Activated naive CD8-positive, alpha-beta T cell treated with anti-CD3 and anti-CD28 coated beads, Interleukin-2, amount 50 U/mL, for 24 hours (primary cell): ENCODE results near the gene BPIFB6.

Experiments
- ATAC-seq: fragments of 150-1000 bp; cut with Tn5 transposase; one replicate; pipeline ENCODE4 v1.10.0; 2021
- DNase-seq: peaks from one replicate; pipeline ENCODE4 v3.0.0; 2021
- H3K27ac Mint-ChIP-seq: one replicate; pipeline ENCODE4 v1.8.0; 2021; ENCODE audit warnings: mild to moderate bottlenecking, mixed read lengths
- H3K27me3 Mint-ChIP-seq: one replicate; pipeline ENCODE4 v1.8.0; 2021; ENCODE audit warnings: mixed read lengths
- H3K36me3 Mint-ChIP-seq: one replicate; pipeline ENCODE4 v1.8.0; 2021; ENCODE audit warnings: low read depth, mixed read lengths
- H3K4me1 Mint-ChIP-seq: one replicate; pipeline ENCODE4 v1.8.0; 2021; ENCODE audit warnings: mixed read lengths
- H3K4me3 Mint-ChIP-seq: one replicate; pipeline ENCODE4 v1.8.0; 2021; ENCODE audit warnings: mild to moderate bottlenecking, moderate library complexity, mixed read lengths
- H3K9me3 Mint-ChIP-seq: one replicate; pipeline ENCODE4 v1.8.0; 2021; ENCODE audit warnings: mixed read lengths

Gene BPIFB6

DNA sequence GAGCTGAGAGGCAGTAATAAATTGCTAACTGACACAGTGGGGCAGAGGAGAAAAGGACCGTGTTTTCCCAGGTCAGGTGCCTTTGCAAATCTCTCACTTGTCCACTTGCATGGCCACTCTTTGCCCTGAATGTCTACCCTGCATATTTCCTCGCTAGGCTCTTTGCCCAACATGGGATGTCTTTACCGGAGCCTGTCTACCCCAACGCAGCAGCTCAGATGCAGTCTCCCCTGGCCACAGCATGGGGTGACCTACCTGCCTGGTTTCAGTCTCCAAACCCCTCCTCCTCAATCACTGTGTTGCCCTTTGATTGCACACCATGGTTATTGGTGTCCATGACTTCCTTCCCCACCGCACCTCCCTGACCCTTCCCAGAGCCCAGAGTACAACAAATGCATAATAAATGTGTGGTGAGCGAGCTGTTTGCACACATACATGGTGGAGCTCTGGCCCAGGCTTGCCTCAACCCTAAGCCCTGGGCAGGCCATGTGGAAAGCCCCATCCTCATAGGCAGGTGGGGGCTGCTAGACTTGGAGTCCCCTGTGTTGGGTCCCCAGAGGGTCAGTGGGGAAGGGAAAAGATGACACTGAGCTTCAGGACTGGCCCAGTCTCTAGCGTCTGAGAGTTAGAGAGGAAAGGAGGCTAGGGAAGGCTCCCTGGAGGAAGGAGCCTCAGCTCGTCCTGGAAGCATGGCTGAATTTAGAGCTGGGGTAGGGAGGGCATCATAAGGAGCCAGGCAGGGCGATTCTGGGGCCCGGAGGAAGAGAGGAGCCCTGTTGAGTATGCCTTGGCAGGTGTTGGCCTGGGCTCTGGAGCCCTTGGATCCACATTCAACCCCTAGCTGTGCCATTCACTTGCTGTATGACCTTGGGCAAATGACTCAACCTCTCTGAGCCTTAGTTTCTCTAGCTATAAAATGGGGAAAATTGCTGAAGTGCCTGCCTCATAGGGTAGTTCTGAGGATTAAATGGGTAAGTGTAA is 4.4 kb upstream of the BPIFB6 start:
- no peak overlapping the region for H3K4me3 Mint-ChIP-seq
- no peaks in the 10 kb centered on the region for H3K9me3 Mint-ChIP-seq
- H3K4me1 Mint-ChIP-seq = no peaks in the 10 kb centered on the region
- no peaks in the 10 kb centered on the region for H3K27me3 Mint-ChIP-seq
- H3K36me3 Mint-ChIP-seq = no peaks in the 10 kb centered on the region
- DNase-seq (no peak), ATAC-seq (no peak)
- no peak overlapping the region for H3K27ac Mint-ChIP-seq

DNA sequence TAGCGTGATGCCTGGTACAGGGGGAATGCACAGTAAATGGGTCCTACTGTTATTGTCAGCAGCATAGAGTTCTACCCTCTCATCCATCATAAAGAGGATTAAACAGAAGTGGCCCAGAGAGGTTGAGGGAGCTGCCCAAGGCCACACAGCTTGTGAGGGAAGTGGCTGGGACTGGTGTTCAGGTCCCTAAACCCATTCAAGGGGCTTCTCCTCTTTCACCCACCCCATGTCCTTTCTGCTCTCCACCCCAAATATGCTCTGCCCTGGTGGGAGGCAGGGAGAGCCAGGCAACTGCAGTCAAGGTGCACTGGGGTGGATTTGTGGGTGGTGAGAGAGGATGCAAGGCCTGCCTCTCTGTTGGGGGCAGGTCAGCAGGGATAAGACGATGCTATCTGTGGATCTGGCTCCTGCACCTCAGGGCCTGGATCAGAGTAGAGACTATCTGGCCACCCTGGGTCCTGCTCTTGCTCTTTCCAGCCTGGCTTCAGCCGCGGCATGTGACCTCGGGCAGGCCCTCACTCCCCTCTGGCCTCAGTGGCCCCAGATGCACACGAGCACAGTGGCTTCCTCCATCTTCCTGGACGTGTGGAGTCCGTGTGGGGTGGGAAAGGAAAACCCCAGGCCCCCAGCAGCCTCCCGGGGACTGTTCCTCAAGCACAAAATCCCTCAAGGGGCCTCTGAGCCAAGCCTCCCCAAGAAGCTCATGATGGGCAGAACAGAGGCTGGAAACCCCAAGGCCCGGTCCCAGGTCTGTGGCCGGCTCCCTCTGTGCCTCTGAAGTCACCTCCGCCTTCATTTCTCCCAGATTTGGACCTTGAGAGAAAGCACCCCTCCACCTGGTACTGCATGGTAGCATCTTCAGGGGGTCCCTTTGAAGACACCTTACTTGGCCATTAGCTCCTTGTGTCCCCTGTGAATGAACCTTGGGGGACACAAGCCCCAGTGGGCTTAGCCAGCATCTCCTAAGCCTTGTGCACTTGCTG is 3.4 kb upstream of the BPIFB6 start:
- Mint-ChIP-seq H3K4me3 (no peak overlapping the region), H3K27me3 (no peaks in the 10 kb centered on the region), H3K9me3 (no peaks in the 10 kb centered on the region), H3K4me1 (no peaks in the 10 kb centered on the region), H3K27ac (no peak overlapping the region), H3K36me3 (no peaks in the 10 kb centered on the region)
- DNase-seq = no peak
- no peak for ATAC-seq

DNA sequence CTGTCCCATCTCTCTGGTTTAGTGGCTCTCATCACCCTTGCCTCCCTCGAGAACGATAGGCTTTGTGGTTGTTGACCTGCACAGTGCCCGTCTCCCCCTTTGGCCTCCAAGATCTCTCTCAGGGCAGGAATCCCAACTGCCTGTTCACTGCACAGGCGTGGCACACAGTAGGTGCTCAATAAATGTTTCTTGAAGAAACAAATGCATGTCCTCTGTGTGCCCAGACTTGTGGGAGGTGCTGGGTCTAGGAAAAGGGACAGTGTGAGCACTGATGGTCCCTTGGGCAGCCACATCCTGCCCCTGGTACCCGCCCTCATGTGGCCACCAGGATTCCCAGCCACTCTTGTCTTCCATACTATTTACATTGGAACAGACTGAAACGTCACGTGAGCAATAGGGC is 2.6 kb upstream of the BPIFB6 start:
- no peak overlapping the region for H3K4me3 Mint-ChIP-seq

DNA sequence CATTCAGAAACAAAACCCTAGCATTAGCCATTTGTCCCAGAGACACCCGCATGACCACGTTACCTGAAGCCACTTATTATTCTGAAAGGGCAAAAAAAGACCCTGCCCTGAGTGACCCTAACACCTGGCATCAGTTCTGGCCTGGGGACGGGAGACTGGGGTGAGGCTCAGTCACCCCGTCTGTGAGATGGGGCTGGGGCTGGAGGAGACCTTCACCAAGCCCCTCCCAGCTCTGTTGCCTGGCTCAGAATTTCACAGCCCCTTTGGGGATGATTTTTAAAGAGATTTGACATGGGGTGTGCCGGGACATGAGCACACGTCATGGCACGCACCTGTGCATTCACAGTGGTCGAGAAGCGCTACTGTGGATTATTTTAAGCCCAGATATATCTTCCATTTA is 1.4 kb upstream of the BPIFB6 start:
- Mint-ChIP-seq H3K27ac (no peak overlapping the region), H3K27me3 (no peaks in the 10 kb centered on the region), H3K36me3 (no peaks in the 10 kb centered on the region), H3K4me3 (no peak overlapping the region), H3K9me3 (no peaks in the 10 kb centered on the region), H3K4me1 (no peaks in the 10 kb centered on the region)
- ATAC-seq (no peak), DNase-seq (no peak)

More for the DNA sequence above, 2.6 kb upstream of the BPIFB6 start:
- ATAC-seq = no peak
- Mint-ChIP-seq H3K27me3 (no peaks in the 10 kb centered on the region), H3K36me3 (no peaks in the 10 kb centered on the region), H3K27ac (no peak overlapping the region), H3K9me3 (no peaks in the 10 kb centered on the region), H3K4me1 (no peaks in the 10 kb centered on the region)
- DNase-seq = no peak

DNA sequence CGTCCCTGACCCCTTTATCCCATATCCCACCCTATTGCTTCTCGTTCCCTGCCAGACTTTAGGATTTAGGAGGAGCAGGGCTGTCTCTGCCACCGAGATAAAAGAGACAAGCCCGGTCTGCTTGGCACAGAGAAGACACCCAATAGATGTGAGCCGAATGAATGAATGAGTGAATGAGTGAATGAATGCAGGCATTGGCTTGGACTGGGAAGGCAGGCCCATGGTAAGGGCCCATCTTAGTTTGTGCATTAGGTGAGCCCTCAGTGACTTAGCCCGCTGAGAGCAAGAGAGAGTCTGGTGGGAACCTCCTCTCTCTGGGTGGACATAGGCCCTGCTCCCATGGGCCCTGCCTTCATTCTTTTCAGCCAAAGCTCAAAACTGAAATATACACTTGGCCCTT is 879 bp upstream of the BPIFB6 start:
- H3K9me3 Mint-ChIP-seq = no peaks in the 10 kb centered on the region
- H3K27ac Mint-ChIP-seq = no peak overlapping the region
- no peaks in the 10 kb centered on the region for H3K36me3 Mint-ChIP-seq
- no peak for ATAC-seq
- H3K4me3 Mint-ChIP-seq = no peak overlapping the region
- no peaks in the 10 kb centered on the region for H3K4me1 Mint-ChIP-seq
- DNase-seq = no peak
- H3K27me3 Mint-ChIP-seq = no peaks in the 10 kb centered on the region

DNA sequence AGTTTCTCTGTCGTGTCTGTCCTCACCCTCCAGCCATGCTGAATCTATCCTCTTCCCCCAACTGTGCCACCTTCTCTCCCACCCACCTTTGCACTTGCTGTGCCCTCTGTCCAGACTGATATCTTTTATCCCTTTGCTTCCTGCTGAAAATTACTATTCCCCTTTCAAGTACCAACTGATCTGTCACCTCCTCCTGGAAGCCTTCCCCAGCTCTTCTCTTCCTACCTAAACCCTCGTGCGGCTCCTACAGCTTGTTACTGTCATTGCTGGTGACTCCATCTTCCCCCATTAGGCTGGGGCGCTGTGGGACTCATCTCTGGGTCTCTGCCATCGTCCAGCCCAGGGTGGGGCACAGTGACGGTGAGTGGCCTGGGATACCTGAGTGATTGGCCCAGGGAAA is 1.1 kb downstream of the BPIFB6 start:
- H3K27ac Mint-ChIP-seq = no peak overlapping the region
- H3K36me3 Mint-ChIP-seq = no peaks in the 10 kb centered on the region
- H3K9me3 Mint-ChIP-seq = no peaks in the 10 kb centered on the region
- ATAC-seq (no peak), DNase-seq (no peak)
- H3K27me3 Mint-ChIP-seq = no peaks in the 10 kb centered on the region
- no peaks in the 10 kb centered on the region for H3K4me1 Mint-ChIP-seq
- H3K4me3 Mint-ChIP-seq = no peak overlapping the region

DNA sequence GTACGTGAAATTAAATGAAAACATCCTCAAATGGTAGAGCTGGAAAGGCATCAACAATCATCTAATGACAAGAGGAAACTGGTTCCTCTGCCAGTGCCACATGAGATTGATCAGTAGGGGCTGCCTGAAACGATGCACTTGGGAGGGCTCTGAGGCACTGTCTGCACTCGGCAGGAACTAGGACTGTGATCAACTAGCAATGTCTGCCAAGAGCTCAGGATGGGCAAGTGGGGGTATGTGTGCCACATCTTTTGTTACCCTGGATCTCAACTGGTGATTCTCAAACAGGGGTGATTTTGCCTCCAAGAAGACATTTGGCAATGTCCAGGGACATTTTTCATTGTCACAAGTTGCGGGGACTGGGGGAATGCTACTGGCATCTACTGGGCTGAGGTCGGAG is 1.9 kb downstream of the BPIFB6 start:
- no peaks in the 10 kb centered on the region for H3K9me3 Mint-ChIP-seq
- no peaks in the 10 kb centered on the region for H3K4me1 Mint-ChIP-seq
- no peak overlapping the region for H3K4me3 Mint-ChIP-seq
- no peak overlapping the region for H3K27ac Mint-ChIP-seq
- no peaks in the 10 kb centered on the region for H3K36me3 Mint-ChIP-seq
- no peak for ATAC-seq
- no peak for DNase-seq
- no peaks in the 10 kb centered on the region for H3K27me3 Mint-ChIP-seq

DNA sequence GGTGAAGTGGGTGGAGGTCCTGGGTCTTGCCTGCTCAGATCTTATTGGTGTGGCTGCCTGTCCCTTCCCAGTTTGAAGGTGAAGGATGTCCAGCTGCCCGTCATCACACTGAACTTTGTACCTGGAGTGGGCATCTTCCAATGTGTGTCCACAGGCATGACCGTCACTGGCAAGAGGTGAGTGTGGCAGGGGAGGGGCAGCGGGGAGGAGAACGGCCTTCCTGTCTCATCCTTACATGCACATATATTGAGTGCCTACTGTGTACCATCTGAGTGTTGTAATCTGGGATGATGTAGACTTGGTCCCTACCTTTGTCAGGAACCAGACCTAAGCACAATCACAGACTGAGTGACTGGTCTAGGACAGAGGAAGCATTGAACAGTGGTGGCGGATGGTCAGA is 2.7 kb downstream of the BPIFB6 start:
- ATAC-seq = no peak

DNA sequence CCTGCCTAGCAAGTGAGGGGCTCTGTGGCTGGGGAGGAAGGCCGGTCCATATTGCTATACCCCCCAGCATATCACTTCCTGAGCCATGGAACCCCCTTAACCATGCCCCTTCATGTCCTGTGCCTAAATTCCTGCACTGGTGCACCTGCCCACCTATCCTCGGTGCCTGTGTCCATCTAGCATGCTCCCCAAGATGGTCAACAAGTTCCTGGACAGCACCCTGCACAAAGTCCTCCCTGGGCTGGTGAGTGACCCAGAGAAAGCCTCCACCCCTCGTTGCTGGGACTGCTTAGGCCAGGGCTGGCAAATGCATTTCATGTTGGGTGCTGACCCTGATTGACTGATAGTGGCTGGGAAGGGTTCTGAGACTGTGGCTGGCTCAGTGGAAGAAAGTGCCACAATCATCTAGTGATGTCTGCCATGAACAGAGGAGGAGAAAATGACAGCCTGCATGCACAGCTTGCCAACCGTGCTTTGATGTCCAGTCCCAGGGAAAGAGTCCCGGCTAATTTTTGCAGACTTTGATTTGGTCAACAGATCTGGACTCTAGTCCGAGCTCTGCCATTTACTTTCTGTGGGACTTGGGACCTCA is 3.5 kb downstream of the BPIFB6 start:
- no peaks in the 10 kb centered on the region for H3K27me3 Mint-ChIP-seq
- DNase-seq = no peak
- no peak overlapping the region for H3K4me3 Mint-ChIP-seq
- H3K4me1 Mint-ChIP-seq = no peaks in the 10 kb centered on the region
- H3K9me3 Mint-ChIP-seq = no peaks in the 10 kb centered on the region
- no peak overlapping the region for H3K27ac Mint-ChIP-seq
- ATAC-seq = no peak
- no peaks in the 10 kb centered on the region for H3K36me3 Mint-ChIP-seq

More for the DNA sequence above, 2.7 kb downstream of the BPIFB6 start:
- H3K4me3 Mint-ChIP-seq = no peak overlapping the region
- no peak for DNase-seq
- H3K4me1 Mint-ChIP-seq = no peaks in the 10 kb centered on the region
- no peaks in the 10 kb centered on the region for H3K36me3 Mint-ChIP-seq
- no peak overlapping the region for H3K27ac Mint-ChIP-seq
- H3K27me3 Mint-ChIP-seq = no peaks in the 10 kb centered on the region
- no peaks in the 10 kb centered on the region for H3K9me3 Mint-ChIP-seq

DNA sequence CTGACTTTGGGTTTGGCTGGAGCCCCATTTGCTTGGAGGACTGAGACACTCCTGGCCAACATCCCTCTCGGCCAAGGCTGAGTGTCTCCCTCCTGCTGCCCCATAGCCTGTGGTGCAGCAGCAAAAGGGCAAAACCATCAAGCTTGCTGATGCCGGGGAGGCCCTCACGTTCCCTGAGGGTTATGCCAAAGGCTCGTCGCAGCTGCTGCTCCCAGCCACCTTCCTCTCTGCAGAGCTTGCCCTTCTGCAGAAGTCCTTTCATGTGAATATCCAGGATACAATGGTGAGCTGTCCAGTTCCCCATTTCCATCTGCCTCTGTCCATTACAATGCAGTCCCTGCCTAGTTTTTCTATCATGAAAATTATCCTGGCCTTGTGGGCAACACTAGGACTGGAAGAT is 6.0 kb downstream of the BPIFB6 start:
- Mint-ChIP-seq H3K27me3 (no peaks in the 10 kb centered on the region), H3K9me3 (no peaks in the 10 kb centered on the region), H3K36me3 (no peaks in the 10 kb centered on the region), H3K4me3 (no peak overlapping the region), H3K27ac (no peak overlapping the region), H3K4me1 (no peaks in the 10 kb centered on the region)
- no peak for DNase-seq
- no peak for ATAC-seq

DNA sequence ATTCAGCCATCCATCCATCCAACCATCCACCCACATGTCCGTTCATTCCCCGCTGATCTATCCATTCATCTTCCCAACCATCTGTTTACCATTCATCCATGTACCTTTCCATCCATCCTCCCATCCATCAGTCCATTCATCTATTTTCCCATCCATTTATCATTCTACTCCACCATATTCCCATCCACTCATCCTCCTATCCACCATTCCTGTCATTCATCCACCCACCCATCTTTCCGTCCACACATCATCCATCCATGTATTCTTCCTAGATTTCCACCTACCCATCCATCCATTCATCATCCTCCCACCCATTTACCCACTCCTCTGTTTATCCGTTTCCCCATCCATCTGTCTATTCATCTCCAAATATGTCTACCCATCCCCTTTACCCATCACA is 6.8 kb downstream of the BPIFB6 start:
- no peak overlapping the region for H3K4me3 Mint-ChIP-seq

DNA sequence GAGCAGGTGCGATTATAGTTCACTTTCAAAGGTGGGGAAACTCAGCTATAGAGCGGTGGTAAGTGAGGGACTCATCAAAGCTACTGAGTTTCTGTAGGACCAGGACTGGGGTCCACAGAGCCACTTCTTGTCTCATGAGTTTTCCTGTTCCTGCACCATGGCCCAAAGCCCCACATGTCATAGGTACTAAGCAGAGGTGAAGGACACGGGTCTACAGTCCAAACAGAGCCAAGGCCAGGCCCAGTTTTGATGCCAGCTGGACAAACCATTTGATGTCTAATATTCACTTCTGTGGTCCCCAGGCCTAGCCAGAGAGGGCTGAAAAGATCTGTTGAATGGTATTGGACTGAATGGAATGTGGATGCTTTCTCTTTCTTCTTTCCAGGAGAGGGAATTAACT is 11.0 kb downstream of the BPIFB6 start:
- Mint-ChIP-seq H3K9me3 (peaks cover 13% of the 10 kb centered on the region), H3K4me1 (no peaks in the 10 kb centered on the region), H3K27me3 (no peaks in the 10 kb centered on the region), H3K36me3 (peaks cover 4% of the 10 kb centered on the region), H3K27ac (no peak overlapping the region), H3K4me3 (no peak overlapping the region)
- DNase-seq (no peak), ATAC-seq (no peak)

More for the DNA sequence above, 6.8 kb downstream of the BPIFB6 start:
- H3K4me1 Mint-ChIP-seq = no peaks in the 10 kb centered on the region
- H3K9me3 Mint-ChIP-seq = no peaks in the 10 kb centered on the region
- ATAC-seq (no peak), DNase-seq (no peak)
- no peaks in the 10 kb centered on the region for H3K36me3 Mint-ChIP-seq
- no peaks in the 10 kb centered on the region for H3K27me3 Mint-ChIP-seq
- H3K27ac Mint-ChIP-seq = no peak overlapping the region

DNA sequence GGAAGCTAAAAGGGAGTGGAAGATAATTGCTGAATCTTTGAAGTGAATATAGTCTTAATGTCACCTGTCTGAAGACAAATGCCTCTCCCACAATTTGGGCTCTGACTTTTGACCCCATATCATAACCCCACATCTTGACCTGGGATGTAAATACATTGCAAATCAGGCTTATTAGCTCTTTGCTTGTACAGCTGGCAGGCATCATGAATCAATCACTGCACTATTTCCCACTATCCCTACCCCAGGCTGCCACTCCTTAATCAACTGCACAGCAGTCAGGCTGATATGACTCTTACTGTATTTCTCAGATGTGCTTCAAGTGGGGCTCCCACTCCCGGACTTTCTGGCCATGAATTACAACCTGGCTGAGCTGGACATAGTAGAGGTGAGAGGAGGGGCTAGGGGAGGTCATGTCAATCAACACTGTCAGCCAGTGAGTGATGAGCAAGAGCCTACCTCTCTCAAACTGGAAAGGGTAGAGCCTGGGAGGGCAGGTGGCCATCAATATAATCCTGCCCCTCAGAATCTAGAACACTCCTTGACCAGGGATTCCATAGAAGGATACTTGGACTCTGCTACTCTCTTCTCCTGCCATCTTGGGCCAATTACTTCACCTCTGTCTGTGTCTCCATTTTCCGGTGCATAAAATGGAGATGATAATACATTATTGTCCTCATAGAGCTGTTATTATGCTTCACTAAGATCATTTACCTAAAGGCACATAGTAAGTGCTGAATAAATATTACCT is 11.7 kb downstream of the BPIFB6 start:
- H3K9me3 Mint-ChIP-seq = peaks cover 13% of the 10 kb centered on the region
- no peak overlapping the region for H3K4me3 Mint-ChIP-seq
- no peak overlapping the region for H3K27ac Mint-ChIP-seq
- DNase-seq (no peak), ATAC-seq (no peak)
- H3K27me3 Mint-ChIP-seq = no peaks in the 10 kb centered on the region
- peaks cover 4% of the 10 kb centered on the region for H3K36me3 Mint-ChIP-seq
- no peaks in the 10 kb centered on the region for H3K4me1 Mint-ChIP-seq

DNA sequence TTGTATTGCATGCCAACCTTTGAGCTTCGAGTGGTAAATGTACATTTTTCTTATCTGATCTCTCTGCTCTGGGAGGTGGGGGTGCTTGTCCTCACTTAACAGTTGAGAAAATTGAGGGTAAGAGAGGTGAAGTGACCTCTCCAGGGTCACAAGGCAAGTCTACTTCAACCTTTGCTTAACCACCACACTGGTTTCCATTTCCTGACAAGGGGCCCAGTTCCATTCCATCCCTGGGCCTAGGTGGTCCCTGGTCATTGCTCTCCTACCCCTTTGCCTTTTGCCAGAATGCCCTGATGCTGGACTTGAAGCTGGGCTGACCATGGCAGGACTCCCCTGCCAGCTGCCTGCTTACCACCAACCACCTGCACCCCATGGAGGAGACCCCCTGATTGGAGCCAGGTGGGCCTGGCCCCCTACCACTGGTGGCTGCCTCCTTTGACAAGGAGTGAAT is 12.3 kb downstream of the BPIFB6 start:
- H3K4me3 Mint-ChIP-seq = no peak overlapping the region
- no peaks in the 10 kb centered on the region for H3K27me3 Mint-ChIP-seq
- no peak overlapping the region for H3K27ac Mint-ChIP-seq
- ATAC-seq (no peak), DNase-seq (no peak)
- peaks cover 13% of the 10 kb centered on the region for H3K9me3 Mint-ChIP-seq
- no peaks in the 10 kb centered on the region for H3K4me1 Mint-ChIP-seq
- peaks cover 4% of the 10 kb centered on the region for H3K36me3 Mint-ChIP-seq
